Uterus (tissue), 2 donors: Measurements from ENCODE around the gene PRKAR1B.

ENCODE experiments used
- POLR2A ChIP-seq, 2 donors: fragments of 450-650 bp; IDR thresholded peaks; one replicate each; pipeline ENCODE4 v1.6.1; 2016; ENCODE audit warnings: antibody characterized with exemption in 2 of 2, mild to moderate bottlenecking in 1 of 2, moderate library complexity in 1 of 2
- TF ChIP-seq, protein P1 (sequence below), 4 experiments: fragments of 200-600 bp in 2 of 4; fragments of 450-650 bp in 2 of 4; sonication (generic) in 2 of 4; IDR thresholded peaks; one replicate each; pipeline ENCODE4 v1.5.1; 2016 to 2019; ENCODE audit warnings: antibody characterized with exemption in 4 of 4, mild to moderate bottlenecking in 2 of 4, moderate library complexity in 1 of 4

DNA sequence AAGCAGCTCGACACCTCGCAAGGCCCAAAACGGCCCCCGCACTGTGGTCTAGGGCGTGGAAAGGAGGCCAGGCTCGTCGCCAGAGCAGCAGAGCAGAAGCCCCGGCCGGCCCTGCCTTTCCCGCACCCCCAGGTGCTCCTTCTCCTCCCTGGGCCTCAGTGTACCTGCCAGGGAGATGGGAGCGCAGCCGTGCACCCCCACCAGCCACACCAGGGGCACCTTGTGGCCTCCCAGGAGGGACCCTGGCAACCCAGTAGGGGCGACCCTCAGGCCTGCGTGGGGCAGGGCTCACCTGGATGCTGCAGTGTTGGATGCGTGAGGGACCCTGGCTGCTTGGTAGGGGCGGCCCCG, 217.0 kb downstream of the PRKAR1B start:
- TF ChIP-seq, protein P1, sequence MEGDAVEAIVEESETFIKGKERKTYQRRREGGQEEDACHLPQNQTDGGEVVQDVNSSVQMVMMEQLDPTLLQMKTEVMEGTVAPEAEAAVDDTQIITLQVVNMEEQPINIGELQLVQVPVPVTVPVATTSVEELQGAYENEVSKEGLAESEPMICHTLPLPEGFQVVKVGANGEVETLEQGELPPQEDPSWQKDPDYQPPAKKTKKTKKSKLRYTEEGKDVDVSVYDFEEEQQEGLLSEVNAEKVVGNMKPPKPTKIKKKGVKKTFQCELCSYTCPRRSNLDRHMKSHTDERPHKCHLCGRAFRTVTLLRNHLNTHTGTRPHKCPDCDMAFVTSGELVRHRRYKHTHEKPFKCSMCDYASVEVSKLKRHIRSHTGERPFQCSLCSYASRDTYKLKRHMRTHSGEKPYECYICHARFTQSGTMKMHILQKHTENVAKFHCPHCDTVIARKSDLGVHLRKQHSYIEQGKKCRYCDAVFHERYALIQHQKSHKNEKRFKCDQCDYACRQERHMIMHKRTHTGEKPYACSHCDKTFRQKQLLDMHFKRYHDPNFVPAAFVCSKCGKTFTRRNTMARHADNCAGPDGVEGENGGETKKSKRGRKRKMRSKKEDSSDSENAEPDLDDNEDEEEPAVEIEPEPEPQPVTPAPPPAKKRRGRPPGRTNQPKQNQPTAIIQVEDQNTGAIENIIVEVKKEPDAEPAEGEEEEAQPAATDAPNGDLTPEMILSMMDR (IDR thresholded peaks at IDR 0.05): no peak
- no peak for TF ChIP-seq POLR2A (IDR thresholded peaks at IDR 0.05)
